ENCODE data around the gene KIF6.

KIF6 gene

DNA sequence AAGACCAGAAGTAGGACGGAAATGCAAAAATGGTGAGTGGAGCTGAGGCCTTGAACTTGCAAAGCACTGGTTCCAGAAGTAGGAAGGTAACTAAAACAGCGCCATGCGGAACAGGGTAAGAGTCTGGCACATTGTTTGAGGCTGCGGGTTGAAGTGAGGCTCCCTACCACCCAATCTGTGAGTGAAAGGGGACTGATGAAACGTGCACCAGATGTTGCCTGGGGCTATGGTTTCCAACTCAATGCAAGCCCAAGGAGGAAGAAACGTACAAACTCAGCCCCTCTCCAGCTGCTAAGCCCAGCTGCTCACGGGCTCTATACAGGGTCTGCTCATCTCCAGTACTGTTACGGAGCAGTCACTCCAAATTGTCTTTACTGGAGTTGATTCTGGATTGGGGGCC lies 334.0 kb downstream of the KIF6 start:
- no peak for DNase-seq (ENCODE audit: low read depth in 3 of 3, low spot score in 1 of 3)

DNA sequence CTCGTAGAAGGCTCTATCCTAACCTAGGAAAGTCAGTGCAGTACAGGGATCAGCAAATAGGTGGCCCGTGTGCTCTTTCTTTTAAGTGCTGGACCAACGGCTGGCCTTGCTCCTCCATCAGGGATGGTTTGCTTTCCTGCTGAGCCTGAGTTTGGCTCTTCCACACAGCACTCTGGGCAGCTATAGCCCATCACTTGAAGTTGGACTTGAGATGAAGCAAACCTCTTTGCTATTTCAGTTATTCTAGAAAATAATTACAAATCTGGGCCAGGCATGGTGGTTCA lies 335.8 kb downstream of the KIF6 start:
- no peak for DNase-seq (ENCODE audit: low read depth in 3 of 3, low spot score in 1 of 3)

DNA sequence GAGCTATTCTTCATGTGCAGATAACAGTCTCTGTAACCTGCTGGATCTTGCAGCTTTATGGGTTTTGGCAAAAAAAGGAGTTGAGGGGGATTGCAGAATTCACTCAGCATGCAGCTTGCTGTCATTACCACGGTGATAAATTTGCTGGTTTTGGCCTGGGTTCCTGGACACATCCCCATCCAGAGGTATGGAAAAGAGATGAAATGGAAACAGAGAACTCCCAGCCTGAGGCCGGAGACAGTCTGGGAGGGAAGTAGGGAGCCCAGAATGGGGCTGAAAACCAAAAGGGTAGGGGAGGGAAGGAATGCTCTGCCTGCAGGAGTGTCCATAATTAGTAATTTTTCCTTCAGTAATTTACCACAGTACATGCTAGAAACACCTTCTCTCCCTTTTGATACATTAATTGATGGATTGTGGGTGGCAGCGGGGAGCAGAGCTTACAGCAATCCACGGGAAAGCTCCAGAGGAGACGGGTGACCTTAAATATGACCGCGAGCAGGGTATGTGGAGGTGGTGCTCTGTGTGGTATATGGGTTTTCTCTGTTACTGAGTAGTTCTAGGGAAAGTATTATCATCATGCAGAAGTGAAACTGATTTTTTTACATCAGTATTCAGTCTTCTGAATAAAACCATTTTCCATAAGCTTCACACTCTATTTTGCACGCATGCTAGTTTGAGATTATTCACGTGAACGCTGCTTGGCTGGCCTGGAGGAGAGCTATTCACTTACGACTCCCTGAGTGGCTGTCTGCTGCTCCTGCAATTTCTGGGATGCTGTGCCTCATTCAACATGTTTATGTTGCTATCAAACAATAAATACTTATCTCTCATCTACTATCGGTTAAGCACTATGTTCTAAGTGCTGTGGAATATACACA lies 336.4 kb downstream of the KIF6 start:
- no peak for DNase-seq (ENCODE audit: low read depth in 3 of 3, low spot score in 1 of 3)

DNA sequence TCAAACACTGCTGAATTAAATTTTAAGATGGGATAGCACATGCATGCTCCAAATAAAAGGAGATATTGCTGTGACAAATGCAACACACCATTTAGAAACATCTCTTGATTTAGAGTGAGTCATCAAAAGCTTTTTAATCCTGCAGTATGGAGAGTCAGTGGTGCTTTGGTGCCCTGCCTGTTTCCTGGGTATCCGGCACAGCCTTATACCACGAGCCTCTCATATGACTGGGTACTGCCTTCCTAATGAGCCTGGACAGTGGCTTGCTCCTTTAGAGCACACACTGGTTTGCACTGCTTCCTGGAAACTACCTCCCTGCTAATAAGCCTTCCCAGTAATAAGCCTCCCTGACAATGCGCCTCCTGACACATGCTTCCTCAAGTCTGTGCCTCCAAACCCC lies 337.4 kb downstream of the KIF6 start:
- no peak for DNase-seq (ENCODE audit: low read depth in 3 of 3, low spot score in 1 of 3)

DNA sequence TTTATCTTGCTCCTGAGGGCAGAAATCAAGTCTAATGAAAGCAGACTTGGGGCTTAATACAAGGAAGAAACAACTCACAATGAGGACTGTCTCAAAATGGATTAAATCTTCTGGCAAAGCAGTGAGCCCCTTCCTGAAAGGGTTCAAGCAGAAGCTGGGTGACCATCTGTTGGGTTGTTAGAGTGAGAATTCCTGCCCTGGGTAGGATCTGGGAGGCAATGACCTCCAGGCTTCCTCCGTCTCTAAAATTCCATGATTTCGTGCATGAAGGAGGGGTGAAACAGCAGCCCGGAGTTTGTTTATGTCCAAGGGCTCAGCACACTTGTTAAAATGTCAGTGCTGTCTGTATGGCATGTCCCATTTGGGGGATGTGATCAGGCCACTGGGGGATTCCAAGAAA lies 338.7 kb downstream of the KIF6 start:
- DNase-seq (ENCODE audit: low read depth in 3 of 3, low spot score in 1 of 3) = no peak

DNA sequence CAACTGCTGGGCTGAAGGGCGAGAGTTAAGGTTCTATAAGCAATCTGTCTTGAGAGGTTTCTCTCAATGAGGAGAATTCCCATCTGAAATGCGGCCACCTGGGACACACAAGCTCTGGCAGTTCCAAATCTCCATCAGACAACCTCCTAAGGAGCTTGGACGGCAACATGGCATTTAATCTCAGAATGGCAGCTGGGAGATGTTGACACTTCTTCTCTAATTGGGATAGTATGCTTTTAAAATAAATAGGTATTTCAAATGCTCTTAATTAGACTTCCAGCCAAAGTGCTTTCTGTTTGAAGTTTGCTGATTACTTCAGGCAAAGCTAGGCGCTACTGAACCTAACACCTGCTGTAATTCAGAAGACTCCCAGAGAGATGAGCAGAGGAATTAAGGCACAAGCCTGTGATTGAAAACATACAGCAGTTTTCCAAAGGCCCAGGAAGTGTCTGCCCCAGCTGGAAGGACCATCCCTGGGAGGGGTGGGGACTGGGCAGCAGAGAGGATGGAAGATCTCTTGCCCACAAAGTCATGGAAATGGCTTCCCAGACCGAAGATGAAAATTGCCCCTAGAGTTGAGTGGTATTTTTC lies 343.6 kb downstream of the KIF6 start:
- no peak for DNase-seq (ENCODE audit: low read depth in 3 of 3, low spot score in 1 of 3)

DNA sequence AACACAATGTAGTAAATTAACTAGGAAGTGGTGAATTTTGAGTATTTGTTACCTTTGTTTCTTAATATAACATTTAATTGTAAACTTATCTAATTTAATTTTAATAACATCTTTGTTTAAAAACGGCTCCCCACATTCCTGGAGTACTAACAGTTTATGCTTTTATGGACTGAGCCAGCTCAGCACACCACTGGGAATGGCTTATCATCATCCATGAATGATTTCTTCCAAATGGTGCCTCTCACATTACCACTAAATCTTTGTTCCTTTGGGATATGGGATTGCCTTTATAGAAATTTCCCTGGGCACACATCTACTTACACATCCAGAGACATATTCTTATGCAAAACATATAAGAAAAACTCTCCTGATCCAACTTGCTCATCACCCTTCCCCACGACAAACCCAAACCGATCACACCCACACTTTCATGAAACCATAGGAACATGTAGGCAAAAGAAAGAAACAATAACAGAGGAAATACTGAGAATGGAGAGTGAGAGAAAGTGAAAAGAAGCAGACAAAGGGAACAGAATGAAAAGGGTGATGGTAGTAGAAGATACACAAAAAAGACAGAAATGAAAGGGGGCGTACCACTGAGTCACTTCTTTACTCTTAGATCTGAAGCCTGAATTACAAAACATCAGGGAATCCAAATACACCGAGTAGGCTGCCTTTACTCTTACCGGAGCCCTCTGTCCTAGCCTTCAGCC lies 344.2 kb downstream of the KIF6 start:
- DNase-seq (ENCODE audit: low read depth in 3 of 3, low spot score in 1 of 3) = no peak

DNA sequence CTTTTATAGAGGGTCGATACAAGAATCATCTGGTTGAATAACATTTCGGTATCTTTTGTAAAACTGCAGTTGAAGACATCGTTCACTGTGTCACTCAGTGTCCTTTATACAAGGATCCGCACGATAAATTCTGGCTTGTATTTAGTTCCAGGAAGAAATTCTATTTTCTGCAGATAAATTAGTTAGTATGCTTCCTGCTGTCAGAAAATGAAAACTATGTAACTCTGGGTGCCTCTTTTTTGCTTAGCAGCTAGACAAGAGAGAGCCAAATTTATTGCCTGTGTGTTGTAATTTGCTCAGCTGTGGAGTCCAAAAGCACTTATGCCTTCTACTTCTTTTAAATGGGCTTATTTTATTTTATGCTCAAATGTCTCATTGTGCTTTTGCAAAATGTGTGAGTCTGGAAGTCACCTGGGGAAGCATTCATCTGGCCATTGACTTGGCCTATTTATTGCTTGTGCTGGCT lies 346.2 kb downstream of the KIF6 start:
- DNase-seq (ENCODE audit: low read depth in 3 of 3, low spot score in 1 of 3) = no peak

DNA sequence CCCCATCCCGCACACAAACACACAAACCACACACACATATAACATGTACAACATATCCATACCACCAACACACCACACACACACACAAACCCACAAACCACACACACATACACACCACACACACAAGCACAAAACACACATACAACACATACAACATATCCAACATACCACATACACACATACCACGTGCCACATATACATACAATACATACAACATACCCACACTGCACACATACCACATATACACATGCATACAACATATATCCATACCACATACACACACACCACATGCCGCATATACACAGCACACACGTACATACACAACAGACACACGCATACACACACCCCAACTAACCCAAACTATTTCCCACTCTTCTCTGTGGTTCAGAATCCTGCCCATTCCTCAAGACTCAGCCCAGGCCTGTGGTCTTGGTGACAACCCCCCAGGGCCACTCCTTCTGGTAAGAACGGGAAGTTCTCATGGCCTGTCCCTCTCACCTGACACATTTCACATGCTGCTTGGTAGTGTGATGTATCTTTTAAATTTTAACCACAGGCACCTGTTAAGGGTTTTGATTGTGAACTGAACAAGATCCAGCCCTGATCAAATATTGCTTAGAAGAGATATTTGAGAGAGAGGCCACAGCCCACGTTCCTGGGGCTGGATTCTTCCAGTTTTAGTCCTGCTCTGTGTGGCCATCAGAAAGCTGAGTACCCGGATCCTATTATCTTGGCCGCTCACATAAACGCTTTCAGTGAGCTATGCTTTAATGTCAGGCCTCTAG lies 346.8 kb downstream of the KIF6 start:
- no peak for DNase-seq (ENCODE audit: low read depth in 3 of 3, low spot score in 1 of 3)

DNA sequence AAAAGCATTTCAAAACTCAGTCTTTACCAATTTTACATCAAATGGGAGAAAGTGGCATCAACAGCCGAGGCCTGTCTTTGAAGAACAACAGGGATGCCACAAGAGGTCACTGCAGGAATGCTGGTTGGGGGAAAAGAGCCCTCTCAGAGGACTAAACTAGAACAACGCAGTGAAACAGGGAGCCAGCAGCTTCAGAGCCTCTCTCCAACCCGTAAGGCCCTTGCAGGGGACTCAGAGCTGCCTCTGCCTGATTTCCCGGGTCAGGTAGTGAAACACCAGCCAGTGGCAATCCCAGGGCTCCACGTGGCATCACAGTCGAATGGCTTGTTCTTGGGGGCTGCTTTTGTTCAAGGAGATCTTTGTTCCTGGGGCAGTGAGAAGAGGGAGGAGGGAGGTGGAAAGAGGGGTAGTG lies 347.7 kb downstream of the KIF6 start:
- no peak for DNase-seq (ENCODE audit: low read depth in 3 of 3, low spot score in 1 of 3)

DNA sequence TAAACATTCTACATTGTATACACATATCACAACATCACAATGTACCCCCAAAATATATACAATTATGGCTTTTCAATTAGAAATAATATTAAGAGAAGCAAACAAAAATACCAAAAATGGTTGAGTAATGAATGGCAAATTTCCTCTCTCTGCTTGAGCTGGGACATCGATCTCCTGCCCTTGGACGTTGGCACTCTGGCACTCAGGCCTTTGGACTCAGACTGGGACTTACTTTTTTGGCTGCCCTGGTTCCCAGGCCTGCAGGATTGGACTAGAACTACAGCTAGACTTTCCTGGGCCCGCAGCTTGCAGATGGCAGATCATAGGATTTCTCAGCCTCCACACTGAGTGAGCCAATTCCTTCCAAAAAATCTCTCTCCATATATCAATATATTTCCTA lies 349.8 kb downstream of the KIF6 start:
- DNase-seq (ENCODE audit: low read depth in 3 of 3, low spot score in 1 of 3) = no peak

DNA sequence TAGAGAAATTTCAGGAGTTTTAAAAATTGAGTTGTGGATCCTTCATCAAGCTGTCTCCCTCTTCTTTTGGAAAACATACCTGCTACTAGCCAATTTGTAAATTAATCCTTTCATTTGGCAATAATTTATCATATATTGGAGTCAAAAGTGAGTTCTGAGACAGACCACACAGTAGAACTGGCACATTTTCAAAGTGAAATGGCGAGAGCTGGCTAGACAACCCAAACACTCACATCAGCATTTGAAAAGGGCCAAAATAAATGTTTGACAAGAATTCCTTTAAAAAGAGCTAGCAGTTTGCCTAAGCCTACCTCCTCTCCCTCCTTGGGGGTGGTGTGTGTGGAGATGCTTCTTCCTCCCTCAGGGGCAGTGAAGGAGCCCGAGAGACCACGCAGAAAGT lies 354.8 kb downstream of the KIF6 start:
- no peak for DNase-seq (ENCODE audit: low read depth in 3 of 3, low spot score in 1 of 3)

DNA sequence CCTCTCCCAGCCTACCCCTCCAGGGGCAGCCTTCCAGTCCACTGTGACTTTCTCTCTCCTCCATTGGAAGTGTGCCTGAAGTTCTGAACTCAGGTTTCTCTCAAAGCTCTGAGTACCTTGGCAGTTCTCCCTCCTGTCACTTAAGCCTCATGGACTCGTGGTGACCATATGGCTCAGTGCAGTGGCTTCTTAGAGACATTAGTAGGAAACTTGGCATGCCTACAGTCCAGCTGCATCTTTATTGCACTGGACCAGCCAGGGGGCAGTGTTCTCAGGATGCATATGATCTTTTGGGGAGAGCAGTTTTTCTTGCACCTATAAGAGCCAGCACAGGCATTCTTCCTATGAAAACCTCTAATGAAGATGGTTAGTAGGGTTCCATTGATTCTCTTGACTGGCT lies 355.2 kb downstream of the KIF6 start:
- no peak for DNase-seq (ENCODE audit: low read depth in 3 of 3, low spot score in 1 of 3)

DNA sequence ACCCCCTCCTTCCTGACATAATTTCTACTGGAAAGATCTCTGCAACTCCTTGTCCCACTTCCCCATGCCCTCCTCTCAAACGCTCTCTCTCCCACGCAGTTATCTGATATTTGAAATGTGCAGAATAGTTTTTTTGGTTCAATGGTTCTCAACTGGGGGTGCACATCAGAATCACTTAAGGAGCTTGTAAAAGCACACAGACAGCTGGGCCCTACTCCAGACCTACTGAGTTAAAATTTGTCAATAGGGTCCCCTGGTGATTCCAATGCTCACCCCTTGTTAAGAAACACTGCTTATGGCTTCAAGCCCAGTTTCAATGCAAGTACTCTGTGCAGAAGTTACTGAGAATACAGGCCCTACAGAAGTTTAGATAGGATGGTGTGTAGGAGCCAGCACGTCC lies 357.5 kb downstream of the KIF6 start:
- DNase-seq (ENCODE audit: low read depth in 3 of 3, low spot score in 1 of 3) = no peak

DNA sequence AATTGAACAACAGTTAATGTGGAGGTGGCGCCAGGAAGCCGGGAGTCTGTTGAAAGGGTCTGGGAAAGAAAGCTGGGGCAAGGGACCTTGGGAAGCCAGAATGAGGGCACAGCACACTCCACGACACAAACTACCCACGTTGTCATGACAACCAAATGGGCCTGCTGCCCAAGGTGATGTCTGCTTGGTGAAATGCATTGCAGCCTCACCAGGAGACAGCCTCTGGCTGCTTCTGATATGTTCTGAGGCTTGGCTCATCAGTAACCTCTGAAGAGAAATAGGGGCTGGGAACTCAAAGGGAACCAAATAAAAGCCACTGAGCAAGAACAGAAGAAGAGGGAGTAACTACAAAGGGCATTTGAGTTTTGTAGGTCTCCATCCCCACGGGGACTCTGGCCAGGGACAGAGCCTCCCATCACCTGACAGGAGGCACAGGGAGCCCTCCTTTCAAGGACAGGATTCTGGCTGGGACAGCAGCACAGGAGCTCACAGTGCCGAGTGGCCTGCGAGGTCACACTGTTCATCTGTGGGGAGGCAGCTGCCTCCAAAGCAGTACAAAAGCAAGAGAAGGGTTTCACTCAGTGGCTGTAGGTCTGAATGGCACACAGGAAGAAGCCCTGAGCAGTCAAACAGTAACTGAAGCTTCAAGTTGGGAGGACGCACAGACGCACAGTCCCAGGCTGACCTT lies 358.1 kb downstream of the KIF6 start:
- DNase-seq (ENCODE audit: low read depth in 3 of 3, low spot score in 1 of 3) = no peak

DNA sequence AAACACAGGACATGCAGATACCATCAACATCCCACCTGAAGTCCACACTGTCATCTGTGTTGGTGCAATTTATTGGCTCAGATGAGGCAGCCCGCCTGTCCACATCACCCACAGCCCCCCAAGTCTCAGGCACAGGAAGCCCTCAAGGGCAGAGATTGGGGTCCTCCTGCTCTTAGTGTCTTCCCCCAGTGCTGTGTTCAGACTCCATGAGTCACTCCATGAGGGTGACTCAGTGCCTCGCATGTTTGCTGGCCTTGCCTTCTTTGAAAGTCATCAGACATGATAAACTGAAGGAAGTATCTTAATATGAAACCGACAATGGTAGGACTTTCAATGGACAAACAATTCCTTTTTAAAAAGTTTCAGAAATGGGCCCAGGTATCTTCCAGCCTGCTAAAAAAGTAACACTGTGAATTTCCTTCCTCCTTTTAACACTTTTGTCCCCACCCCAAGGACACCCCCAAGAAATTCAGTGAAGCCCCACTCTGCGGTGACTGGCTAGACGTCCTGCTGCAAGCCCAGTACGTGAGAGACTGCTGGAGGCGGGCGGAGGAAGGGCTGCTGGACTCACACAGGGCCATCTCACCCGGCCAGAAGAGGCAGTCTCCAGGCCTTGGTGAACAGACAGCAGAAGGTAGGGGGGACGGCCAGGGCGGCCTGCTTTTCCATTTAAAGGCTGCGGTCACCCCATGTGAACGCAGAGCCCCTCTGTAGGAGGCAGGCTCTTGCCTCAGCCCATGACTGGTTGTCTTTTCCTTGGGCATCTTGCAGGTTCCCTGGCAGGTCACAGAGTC lies 359.7 kb downstream of the KIF6 start:
- DNase-seq (ENCODE audit: low read depth in 3 of 3, low spot score in 1 of 3) = no peak

DNA sequence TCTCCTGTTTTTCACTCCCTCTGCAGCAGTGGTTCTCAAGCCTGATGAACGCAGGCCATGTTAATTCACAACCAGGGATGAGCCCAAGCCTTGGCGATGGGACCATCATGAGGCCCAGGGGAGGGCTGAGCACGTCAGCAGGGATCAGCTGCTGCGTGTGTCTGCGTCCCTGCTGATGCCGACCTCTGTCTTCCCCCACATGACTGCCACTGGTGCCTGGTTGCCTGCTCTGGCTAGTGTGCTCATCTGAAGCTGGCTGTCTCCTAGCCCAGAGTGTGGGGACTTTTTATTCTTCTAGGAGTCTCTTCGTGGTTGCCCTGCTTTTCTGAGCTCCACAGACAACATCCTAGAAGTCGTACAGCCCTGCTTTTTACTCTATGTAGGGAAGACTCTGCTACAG lies 361.9 kb downstream of the KIF6 start:
- no peak for DNase-seq (ENCODE audit: low read depth in 3 of 3, low spot score in 1 of 3)

DNA sequence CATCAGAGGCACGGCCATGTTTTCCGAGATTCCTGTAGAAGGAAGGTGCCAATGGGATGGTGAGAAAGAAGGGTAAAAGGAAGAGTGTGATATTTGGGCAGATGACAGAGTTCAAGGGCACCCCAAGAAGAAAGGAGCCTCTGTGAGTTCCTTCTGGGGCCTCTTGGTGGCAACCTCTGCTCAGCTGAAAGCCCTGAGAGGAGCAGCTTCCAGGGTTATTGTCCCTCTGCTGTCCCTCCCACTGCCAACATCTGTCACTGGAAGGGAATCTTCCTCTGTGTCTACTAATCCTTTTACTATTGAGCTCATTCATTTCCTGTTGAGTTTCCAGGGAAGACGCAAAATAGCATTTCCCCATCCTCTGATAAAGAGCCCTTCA lies 362.7 kb downstream of the KIF6 start:
- DNase-seq (ENCODE audit: low read depth in 3 of 3, low spot score in 1 of 3) = no peak

DNA sequence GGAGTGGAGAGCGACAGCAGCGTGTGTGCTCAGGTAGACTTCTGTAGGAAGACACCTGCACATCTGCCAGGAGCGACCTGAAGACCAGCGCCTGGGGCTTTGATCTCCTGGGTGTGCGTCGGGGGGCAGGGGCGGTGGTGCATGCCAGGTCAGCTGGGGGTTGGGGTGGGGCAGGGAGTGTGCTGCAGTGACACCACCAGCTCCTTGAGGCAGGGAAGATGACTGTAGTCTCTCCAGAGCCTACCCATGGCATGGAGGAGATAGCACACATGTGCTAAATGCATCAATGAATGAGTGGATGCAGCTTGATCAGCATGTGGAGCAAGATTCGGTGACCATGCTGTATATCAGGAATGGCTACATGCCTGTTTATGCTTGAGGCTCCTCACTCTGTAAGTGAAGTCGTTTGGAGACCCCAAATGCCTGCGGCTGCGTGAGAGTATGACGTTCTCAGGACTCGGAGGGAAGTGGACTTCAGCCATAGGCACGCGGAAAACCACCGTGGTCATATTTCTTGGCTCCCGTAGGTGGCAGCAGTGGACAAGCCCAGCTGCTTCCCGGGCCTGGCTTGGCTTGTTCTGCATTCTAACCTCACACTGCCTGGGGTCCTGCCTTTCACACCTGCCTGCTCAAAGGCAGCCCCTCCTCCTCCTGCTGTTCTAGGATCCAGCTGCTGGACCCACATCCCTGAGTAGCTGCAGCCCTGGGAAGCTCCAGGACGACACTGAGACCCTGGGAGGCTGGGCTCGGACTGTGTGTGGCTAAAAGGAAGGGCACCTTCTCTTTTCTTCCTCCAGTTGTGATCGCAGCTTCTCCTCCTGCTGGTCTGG lies 363.3 kb downstream of the KIF6 start:
- DNase-seq (ENCODE audit: low read depth in 3 of 3, low spot score in 1 of 3) = peak in 1 of 3 donors; percentile 30
